ENCODE results near the gene RAP1GAP2.
A peak's percentile ranks its signal among the peaks of the same experiment; 100 is the strongest.
"Not testable (repeated sequence)": the region's sequence is repeated elsewhere in the genome, so short reads cannot be mapped to it uniquely, and the experiment has no call there.

Gene RAP1GAP2

GRCh38 chr17:3043737-3044365 is 247.6 kb downstream of the RAP1GAP2 start:
- DNase-seq (ENCODE audit: low read depth, low spot score): no peak

DNA sequence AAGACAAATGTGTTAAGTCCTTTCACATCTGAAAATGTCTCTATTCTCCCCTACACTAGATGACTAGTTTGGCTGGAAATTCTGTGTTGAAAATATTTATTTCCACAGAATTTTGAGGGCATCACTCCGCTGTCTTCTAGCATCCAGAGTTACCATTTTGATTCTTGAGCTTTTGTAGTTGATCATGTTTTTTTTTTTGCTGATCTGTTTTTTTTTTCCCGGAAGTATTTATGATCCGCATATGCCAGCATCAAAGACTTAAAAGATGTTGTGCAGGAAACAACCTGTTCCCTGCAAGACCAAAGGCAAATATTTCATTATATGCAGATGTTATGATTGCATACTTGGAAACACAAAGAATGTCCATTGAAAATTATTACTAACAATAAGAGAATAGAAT is 250.5 kb downstream of the RAP1GAP2 start:
- no peak for DNase-seq (ENCODE audit: low read depth, low spot score)

- DNase-seq (ENCODE audit: low read depth, low spot score): peak; percentile 98
Measured at GRCh38 chr17:3048727-3049471, 252.7 kb downstream of the RAP1GAP2 start.

GRCh38 chr17:3049705-3050295 is 253.6 kb downstream of the RAP1GAP2 start:
- no peak for DNase-seq (ENCODE audit: low read depth, low spot score)

- not testable (repeated sequence) for DNase-seq (ENCODE audit: low read depth, low spot score)
Measured at GRCh38 chr17:3054868-3055267, 258.6 kb downstream of the RAP1GAP2 start.

- DNase-seq (ENCODE audit: low read depth, low spot score): not testable (repeated sequence)
Measured at GRCh38 chr17:3062824-3063377, 266.7 kb downstream of the RAP1GAP2 start.

DNA sequence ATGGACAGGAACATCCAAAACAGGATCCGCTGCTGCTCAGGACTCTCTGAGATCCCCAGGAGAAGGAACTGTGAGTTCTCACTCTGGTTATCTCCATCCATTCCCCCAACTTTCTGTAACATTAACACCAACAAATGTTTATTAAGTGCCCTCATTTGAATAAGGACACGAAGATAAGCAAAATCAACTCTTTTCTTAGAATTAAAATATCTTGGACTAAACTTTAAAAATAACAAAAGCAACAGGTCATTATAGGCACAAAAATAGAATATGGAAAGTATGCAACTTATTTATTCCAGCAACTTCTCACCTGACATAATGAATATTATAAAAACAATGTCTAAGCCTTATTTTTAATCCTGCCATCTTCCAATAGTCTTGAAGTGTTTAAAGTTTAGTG is 267.3 kb downstream of the RAP1GAP2 start, which contains the start of gene OR1D5:
OR1D5 (minus strand) TSS at position 101 of the 400 bp plus-strand sequence; CDS start at position 101, 0 bp downstream.
- not testable (repeated sequence) for DNase-seq (ENCODE audit: low read depth, low spot score)

DNA sequence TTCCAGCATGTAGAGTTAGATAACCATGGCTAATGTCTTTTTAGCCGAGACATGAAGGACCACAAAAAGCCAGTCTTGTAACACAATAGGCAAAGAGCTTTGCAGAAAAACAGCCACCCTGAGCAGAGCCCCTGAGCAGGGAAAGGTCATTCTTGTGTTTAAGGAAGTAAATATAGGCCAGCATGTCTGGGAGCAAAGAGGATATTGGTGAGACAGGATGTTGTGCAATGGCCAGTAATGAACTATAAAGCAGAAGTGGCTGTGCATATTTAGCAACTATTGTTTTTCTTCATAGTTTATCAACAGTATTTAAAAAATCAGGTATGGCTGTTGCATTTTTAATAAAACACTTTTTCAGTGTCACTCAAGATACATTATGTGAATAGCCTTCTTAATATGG is 269.0 kb downstream of the RAP1GAP2 start:
- DNase-seq (ENCODE audit: low read depth, low spot score): not testable (repeated sequence)

- not testable (repeated sequence) for DNase-seq (ENCODE audit: low read depth, low spot score)
Measured at GRCh38 chr17:3073850-3074249, 277.6 kb downstream of the RAP1GAP2 start.

Data from iPS DF 19.7 (cell line).